GM23338 (cell line): ENCODE data around the gene TNIP2.

Experiments
- EZH2 ChIP-seq: fragments of 200-600 bp; sonication (generic); IDR thresholded peaks from one replicate; pipeline ENCODE4 v1.8.0; 2017; ENCODE audit warnings: antibody characterized with exemption, mild to moderate bottlenecking, low read depth; ENCODE audit not compliant: unreplicated experiment
- EZH2phosphoT487 ChIP-seq: fragments of 200-600 bp; sonication (generic); IDR thresholded peaks from one replicate; pipeline ENCODE4 v1.8.1; 2018; ENCODE audit warnings: antibody characterized with exemption; ENCODE audit not compliant: unreplicated experiment
- POLR2AphosphoS5 ChIP-seq: IDR thresholded peaks from 2 replicates; pipeline ENCODE4 v1.6.1; 2016; ENCODE audit warnings: antibody characterized with exemption, low read depth
- ZNF114 ChIP-seq: fragments of 250-450 bp; sonication (Bioruptor Pico); IDR thresholded peaks from 2 replicates; pipeline ENCODE4 v1.5.0; 2020; ENCODE audit warnings: mild to moderate bottlenecking, moderate library complexity
- TF ChIP-seq, protein P1 (sequence below), 2 experiments: fragments of 200-600 bp in 1 of 2; sonication (generic) in 1 of 2; conservative IDR thresholded peaks; 2 replicates each; pipeline versions ENCODE4 v1.5.1 to v1.6.1; 2016 to 2017; ENCODE audit warnings: antibody characterized with exemption in 2 of 2, low read depth in 2 of 2, mild to moderate bottlenecking in 2 of 2, moderate library complexity in 1 of 2
- TF ChIP-seq, protein P2 (sequence below): IDR thresholded peaks from one replicate; pipeline ENCODE4 v1.6.1; 2018; ENCODE audit warnings: antibody characterized with exemption; ENCODE audit not compliant: unreplicated experiment

DNA sequence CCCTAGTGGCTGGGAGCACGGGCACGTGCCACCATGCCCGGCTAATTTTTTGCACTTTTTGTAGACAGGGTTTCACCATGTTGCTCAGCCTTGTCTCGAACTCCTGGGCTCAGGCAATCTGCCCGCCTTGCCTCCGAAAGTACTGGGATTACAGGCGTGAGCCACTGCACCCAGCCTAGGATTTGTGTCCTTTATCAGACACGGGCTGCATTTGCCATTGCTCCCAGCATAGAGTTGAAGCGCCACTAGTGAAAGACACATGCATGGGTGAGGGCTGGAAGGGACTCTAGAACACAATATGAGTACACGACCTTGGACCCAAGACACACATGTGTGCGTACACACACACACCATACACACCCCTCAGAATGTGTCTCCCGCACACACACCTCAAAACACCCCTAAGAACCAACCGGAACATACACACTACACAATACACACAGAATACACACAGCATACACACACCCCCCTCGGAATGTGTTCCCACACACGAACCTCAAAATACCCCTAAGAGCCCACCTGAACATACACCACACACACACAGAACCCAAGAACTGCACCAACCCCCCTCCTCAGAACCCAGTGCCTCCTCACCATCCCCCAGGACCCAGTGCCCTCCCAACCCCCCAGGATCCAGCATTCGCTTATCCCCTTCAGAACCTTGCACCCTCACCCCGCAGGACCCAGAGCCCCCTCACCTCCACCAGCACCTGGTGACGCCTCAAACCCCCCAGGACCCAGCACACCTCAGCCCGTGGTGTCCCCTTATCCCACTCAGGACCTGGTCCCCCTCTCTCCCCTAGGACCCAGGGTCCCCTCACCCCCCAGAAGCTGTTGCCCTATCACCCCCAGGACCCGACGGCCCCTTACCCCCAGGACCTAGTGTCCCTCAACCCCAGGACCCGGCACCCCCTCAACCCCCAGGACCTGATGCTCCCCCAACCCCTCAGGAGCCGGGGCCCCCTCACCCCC, 1.0 kb downstream of the TNIP2 start:
- TF ChIP-seq EZH2, result no peak
- TF ChIP-seq, protein P1, sequence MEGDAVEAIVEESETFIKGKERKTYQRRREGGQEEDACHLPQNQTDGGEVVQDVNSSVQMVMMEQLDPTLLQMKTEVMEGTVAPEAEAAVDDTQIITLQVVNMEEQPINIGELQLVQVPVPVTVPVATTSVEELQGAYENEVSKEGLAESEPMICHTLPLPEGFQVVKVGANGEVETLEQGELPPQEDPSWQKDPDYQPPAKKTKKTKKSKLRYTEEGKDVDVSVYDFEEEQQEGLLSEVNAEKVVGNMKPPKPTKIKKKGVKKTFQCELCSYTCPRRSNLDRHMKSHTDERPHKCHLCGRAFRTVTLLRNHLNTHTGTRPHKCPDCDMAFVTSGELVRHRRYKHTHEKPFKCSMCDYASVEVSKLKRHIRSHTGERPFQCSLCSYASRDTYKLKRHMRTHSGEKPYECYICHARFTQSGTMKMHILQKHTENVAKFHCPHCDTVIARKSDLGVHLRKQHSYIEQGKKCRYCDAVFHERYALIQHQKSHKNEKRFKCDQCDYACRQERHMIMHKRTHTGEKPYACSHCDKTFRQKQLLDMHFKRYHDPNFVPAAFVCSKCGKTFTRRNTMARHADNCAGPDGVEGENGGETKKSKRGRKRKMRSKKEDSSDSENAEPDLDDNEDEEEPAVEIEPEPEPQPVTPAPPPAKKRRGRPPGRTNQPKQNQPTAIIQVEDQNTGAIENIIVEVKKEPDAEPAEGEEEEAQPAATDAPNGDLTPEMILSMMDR (conservative IDR thresholded peaks at IDR 0.05; ENCODE audit: low read depth in 2 of 2), result no peak
- no peak for TF ChIP-seq POLR2AphosphoS5
- TF ChIP-seq, protein P2, sequence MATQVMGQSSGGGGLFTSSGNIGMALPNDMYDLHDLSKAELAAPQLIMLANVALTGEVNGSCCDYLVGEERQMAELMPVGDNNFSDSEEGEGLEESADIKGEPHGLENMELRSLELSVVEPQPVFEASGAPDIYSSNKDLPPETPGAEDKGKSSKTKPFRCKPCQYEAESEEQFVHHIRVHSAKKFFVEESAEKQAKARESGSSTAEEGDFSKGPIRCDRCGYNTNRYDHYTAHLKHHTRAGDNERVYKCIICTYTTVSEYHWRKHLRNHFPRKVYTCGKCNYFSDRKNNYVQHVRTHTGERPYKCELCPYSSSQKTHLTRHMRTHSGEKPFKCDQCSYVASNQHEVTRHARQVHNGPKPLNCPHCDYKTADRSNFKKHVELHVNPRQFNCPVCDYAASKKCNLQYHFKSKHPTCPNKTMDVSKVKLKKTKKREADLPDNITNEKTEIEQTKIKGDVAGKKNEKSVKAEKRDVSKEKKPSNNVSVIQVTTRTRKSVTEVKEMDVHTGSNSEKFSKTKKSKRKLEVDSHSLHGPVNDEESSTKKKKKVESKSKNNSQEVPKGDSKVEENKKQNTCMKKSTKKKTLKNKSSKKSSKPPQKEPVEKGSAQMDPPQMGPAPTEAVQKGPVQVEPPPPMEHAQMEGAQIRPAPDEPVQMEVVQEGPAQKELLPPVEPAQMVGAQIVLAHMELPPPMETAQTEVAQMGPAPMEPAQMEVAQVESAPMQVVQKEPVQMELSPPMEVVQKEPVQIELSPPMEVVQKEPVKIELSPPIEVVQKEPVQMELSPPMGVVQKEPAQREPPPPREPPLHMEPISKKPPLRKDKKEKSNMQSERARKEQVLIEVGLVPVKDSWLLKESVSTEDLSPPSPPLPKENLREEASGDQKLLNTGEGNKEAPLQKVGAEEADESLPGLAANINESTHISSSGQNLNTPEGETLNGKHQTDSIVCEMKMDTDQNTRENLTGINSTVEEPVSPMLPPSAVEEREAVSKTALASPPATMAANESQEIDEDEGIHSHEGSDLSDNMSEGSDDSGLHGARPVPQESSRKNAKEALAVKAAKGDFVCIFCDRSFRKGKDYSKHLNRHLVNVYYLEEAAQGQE, result no peak
- TF ChIP-seq EZH2phosphoT487, result no peak
- no peak for TF ChIP-seq ZNF114 (CRISPR knock-in tag)
